Posterior cingulate gyrus (tissue), 11 donors: ENCODE data around the gene FITM1.

Source experiments
- DNase-seq, 10 donors: peaks; one replicate each; pipeline versions ENCODE4 v3.0.0 to v3.0.0-alpha.2; 2020 to 2021; ENCODE audit warnings: mixed read lengths in 3 of 10
- intact Hi-C: fragments of 100-400 bp; cut with DNase I; formaldehyde crosslinking; loops from one replicate; pipeline ENCODE4 v1.15.1; 2023

The FITM1 gene

GRCh38 chr14:24115422-24116127 lies 14.9 kb upstream of the FITM1 start:
- intact Hi-C loops, result loop anchor here (2.0 kb wide), 1 partner anchor 25 kb away; the partner anchor contains the start of gene EMC9
- DNase-seq, result peak in 2 of 10 donors; percentile 64 to 76

GRCh38 chr14:24116128-24116814 lies 14.2 kb upstream of the FITM1 start:
- intact Hi-C loops, result no loop called here
- DNase-seq, result peak in 1 of 10 donors; percentile 7

- intact Hi-C loops, result no loop called here
- peak in 2 of 10 donors; percentile 52 to 62 for DNase-seq
Measured at GRCh38 chr14:24117179-24117578, 13.3 kb upstream of the FITM1 start.

GRCh38 chr14:24119691-24120090 lies 10.8 kb upstream of the FITM1 start:
- intact Hi-C loops, result no loop called here
- DNase-seq, result peak in 3 of 10 donors; percentile 25 to 57 (median 33)

- intact Hi-C loops, result no loop called here
- peak in 2 of 10 donors; percentile 8 to 57 for DNase-seq
Measured at GRCh38 chr14:24121210-24121609, 9.2 kb upstream of the FITM1 start.

GRCh38 chr14:24122416-24122815 lies 8.0 kb upstream of the FITM1 start:
- DNase-seq, result no peak
- intact Hi-C loops, result no loop called here

GRCh38 chr14:24122898-24123297 lies 7.6 kb upstream of the FITM1 start:
- intact Hi-C loops, result no loop called here
- DNase-seq, result peak in 1 of 10 donors; percentile 14

GRCh38 chr14:24123424-24124417 lies 6.7 kb upstream of the FITM1 start:
- DNase-seq, result peak in 1 of 10 donors; percentile 18
- intact Hi-C loops, result no loop called here

- intact Hi-C loops, result no loop called here
- no peak for DNase-seq
Measured at GRCh38 chr14:24126939-24127338, 3.5 kb upstream of the FITM1 start.

GRCh38 chr14:24127673-24128072 lies 2.8 kb upstream of the FITM1 start:
- intact Hi-C loops, result no loop called here
- no peak for DNase-seq

- intact Hi-C loops, result no loop called here
- DNase-seq, result peak in 1 of 10 donors; percentile 14
Measured at GRCh38 chr14:24129410-24129998, 955 bp upstream of the FITM1 start.

GRCh38 chr14:24130717-24131548 lies 474 bp downstream of the FITM1 start:
- peak in 1 of 10 donors; percentile 45 for DNase-seq
- intact Hi-C loops, result no loop called here

GRCh38 chr14:24131549-24131966 lies 1.1 kb downstream of the FITM1 start:
- no peak for DNase-seq
- intact Hi-C loops, result no loop called here

- DNase-seq, result peak in 1 of 10 donors; percentile 77
- intact Hi-C loops, result no loop called here
Measured at GRCh38 chr14:24132061-24132685, 1.7 kb downstream of the FITM1 start.

- DNase-seq, result no peak
- intact Hi-C loops, result no loop called here
Measured at GRCh38 chr14:24132976-24133375, 2.5 kb downstream of the FITM1 start.

GRCh38 chr14:24133735-24134134 lies 3.3 kb downstream of the FITM1 start:
- DNase-seq, result no peak
- intact Hi-C loops, result no loop called here

GRCh38 chr14:24135584-24135833 lies 5.0 kb downstream of the FITM1 start:
- intact Hi-C loops, result no loop called here
- DNase-seq, result no peak

- intact Hi-C loops, result no loop called here
- DNase-seq, result peak; percentile 87 to 99 (median 94)
Measured at GRCh38 chr14:24135834-24136683, 5.6 kb downstream of the FITM1 start, which contains the start of gene PSME1. Gene PSME1, plus strand, starts transcription at chr14:24136194. Its CDS starts 69 bp downstream, at chr14:24136263.
